GM12864 (cell line): ENCODE measurements around the gene SPEF2.

Experiments used
- DNase-seq: peaks from one replicate; pipeline ENCODE4 v3.0.0-alpha.2; 2011; ENCODE audit warnings: low read depth
- H3K4me3 ChIP-seq: 2 replicates; pipeline ENCODE4 v1.5.1; 2011; ENCODE audit warnings: mild to moderate bottlenecking, low read depth, low read length, control low read depth
- CTCF ChIP-seq: IDR thresholded peaks from 2 replicates; pipeline ENCODE4 v1.5.1; 2011; ENCODE audit warnings: low read depth, mild to moderate bottlenecking, moderate library complexity, low read length, control low read depth, inconsistent platforms; ENCODE audit errors: missing control alignments

Gene SPEF2

DNA sequence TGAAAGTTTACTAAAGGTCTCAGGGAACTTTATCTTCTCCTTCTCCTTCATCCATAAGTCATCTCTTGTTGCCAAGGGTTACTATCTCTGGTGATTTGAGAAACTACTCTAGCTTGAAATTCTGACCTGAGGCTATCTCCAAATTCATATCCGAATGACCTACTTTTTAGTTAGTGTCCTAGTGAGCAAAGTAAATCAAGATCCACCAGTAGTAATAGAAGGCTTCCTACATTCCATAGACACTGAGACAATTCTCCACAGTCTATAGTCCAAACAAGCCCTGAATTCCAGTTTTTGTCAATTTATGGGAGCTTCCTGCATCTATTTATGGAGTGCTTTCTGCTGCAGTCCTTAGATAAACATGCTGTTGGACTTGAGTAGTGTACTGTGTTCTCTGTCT lies 244.1 kb downstream of the SPEF2 start:
- no peak for DNase-seq
- TF ChIP-seq CTCF: no peak
- no peak overlapping the region for H3K4me3 ChIP-seq

GRCh38 chr5:35862126-35862525 lies 244.5 kb downstream of the SPEF2 start:
- no peak for DNase-seq
- no peak for TF ChIP-seq CTCF
- no peak overlapping the region for H3K4me3 ChIP-seq

DNA sequence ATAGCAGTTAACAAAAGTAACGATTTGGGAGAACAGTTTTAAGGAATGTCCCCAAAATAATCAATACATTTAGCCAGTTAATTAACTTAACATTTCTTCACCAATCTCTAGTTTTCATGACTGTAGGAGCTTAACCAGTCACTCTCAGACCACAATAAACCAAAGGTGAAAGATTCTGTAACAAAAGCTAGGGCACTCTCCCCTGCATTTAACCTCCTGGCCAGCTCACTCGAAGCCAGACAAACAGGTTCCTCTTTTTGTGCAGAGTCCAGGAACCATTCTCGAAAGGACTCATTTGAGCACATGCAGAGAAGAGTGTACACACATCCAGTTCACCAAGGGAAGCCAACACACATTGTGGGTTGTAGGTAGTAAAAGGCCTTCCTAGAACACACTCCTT lies 245.5 kb downstream of the SPEF2 start:
- DNase-seq: no peak
- no peak overlapping the region for H3K4me3 ChIP-seq
- no peak for TF ChIP-seq CTCF
